Loucy (cell line): ENCODE data around the gene SCFD2.
"Not testable (repeated sequence)": the region's sequence is repeated elsewhere in the genome, so short reads cannot be mapped to it uniquely, and the experiment has no call there.

Experiments
- H2AFZ ChIP-seq: fragments of 200-600 bp; sonication (generic); 2 replicates; pipeline ENCODE4 v1.6.0; 2016; ENCODE audit warnings: antibody characterized with exemption, mild to moderate bottlenecking, low read length, moderate library complexity
- H3F3A ChIP-seq: fragments of 200-600 bp; 2 replicates; pipeline ENCODE4 v1.6.0; 2016; ENCODE audit warnings: antibody characterized with exemption, low read depth, mild to moderate bottlenecking
- H3K27me3 ChIP-seq: fragments of 200-600 bp; sonication (generic); 2 replicates; pipeline ENCODE4 v1.6.1; 2014; ENCODE audit warnings: low read length, mild to moderate bottlenecking; ENCODE audit not compliant: insufficient read depth, poor library complexity, severe bottlenecking
- H3K36me3 ChIP-seq: fragments of 200-600 bp; sonication (generic); 2 replicates; pipeline ENCODE4 v1.6.1; 2016; ENCODE audit warnings: low read length; ENCODE audit not compliant: insufficient read depth
- H3K4me1 ChIP-seq: fragments of 200-600 bp; sonication (generic); 2 replicates; pipeline ENCODE4 v1.5.1; 2014; ENCODE audit warnings: low read length, mild to moderate bottlenecking; ENCODE audit not compliant: insufficient read depth, poor library complexity, severe bottlenecking
- H3K4me2 ChIP-seq: fragments of 200-600 bp; sonication (generic); 2 replicates; pipeline ENCODE4 v1.6.0; 2014; ENCODE audit warnings: antibody characterized with exemption, low read length, low read depth, mild to moderate bottlenecking; ENCODE audit not compliant: poor library complexity, severe bottlenecking
- H3K4me3 ChIP-seq: fragments of 200-600 bp; sonication (generic); 2 replicates; pipeline ENCODE4 v1.5.1; 2014; ENCODE audit warnings: low read length, mild to moderate bottlenecking, mixed read lengths; ENCODE audit not compliant: poor library complexity, severe bottlenecking
- H3K79me2 ChIP-seq: fragments of 200-600 bp; sonication (generic); 2 replicates; pipeline ENCODE4 v1.6.1; 2014; ENCODE audit warnings: low read length; ENCODE audit not compliant: insufficient read depth
- H3K9ac ChIP-seq: fragments of 200-600 bp; sonication (generic); 2 replicates; pipeline ENCODE4 v1.6.0; 2014; ENCODE audit warnings: mild to moderate bottlenecking, low read depth, low read length, moderate library complexity; ENCODE audit not compliant: poor library complexity, severe bottlenecking
- H3K9me2 ChIP-seq: fragments of 200-600 bp; sonication (generic); replicated peaks from 2 replicates; pipeline ENCODE4 v1.6.1; 2016; ENCODE audit warnings: low read depth, low read length, mixed read lengths
- H3K9me3 ChIP-seq: fragments of 200-600 bp; sonication (generic); 2 replicates; pipeline ENCODE4 v1.6.1; 2014; ENCODE audit warnings: mild to moderate bottlenecking, antibody characterized with exemption, low read length, low read depth; ENCODE audit not compliant: insufficient read depth
- H4K20me1 ChIP-seq: fragments of 200-600 bp; sonication (generic); 2 replicates; pipeline ENCODE4 v1.6.0; 2014; ENCODE audit warnings: antibody characterized with exemption, low read length, mild to moderate bottlenecking; ENCODE audit not compliant: insufficient read depth, poor library complexity, severe bottlenecking
- CTCF ChIP-seq: fragments of 200-600 bp; sonication (generic); conservative IDR thresholded peaks from 2 replicates; pipeline ENCODE4 v1.5.1; 2014; ENCODE audit warnings: mild to moderate bottlenecking, antibody characterized with exemption, low read length
- EZH2phosphoT487 ChIP-seq: fragments of 200-600 bp; IDR thresholded peaks from 2 replicates; pipeline ENCODE4 v1.6.1; 2018; ENCODE audit warnings: antibody characterized with exemption, mild to moderate bottlenecking, moderate library complexity, borderline replicate concordance

SCFD2 gene

GRCh38 chr4:53348046-53348445 is 17.8 kb downstream of the SCFD2 start:
- Histone ChIP-seq H3K9ac (no peak overlapping the region), H2AFZ (no peak overlapping the region), H3K27me3 (no peaks in the 10 kb centered on the region), H3K36me3 (peaks cover 15% of the 10 kb centered on the region; the same call in 1 of the 2 replicates), H4K20me1 (no peaks in the 10 kb centered on the region), H3K9me3 (no peaks in the 10 kb centered on the region), H3K9me2 (no peaks in the 10 kb centered on the region), H3K4me3 (no peak overlapping the region), H3F3A (no peaks in the 10 kb centered on the region), H3K4me2 (no peak overlapping the region), H3K4me1 (no peaks in the 10 kb centered on the region), H3K79me2 (no peaks in the 10 kb centered on the region)
- TF ChIP-seq CTCF, result no peak
- no peak for TF ChIP-seq EZH2phosphoT487

GRCh38 chr4:53346920-53347852 is 18.7 kb downstream of the SCFD2 start:
- H3K27me3 ChIP-seq, result no peaks in the 10 kb centered on the region
- no peaks in the 10 kb centered on the region for H3K79me2 ChIP-seq
- H4K20me1 ChIP-seq, result no peaks in the 10 kb centered on the region
- no peak overlapping the region for H3K9ac ChIP-seq
- H3K4me2 ChIP-seq, result no peak overlapping the region
- no peaks in the 10 kb centered on the region for H3K9me2 ChIP-seq
- no peaks in the 10 kb centered on the region for H3F3A ChIP-seq
- H2AFZ ChIP-seq, result no peak overlapping the region
- H3K9me3 ChIP-seq, result no peaks in the 10 kb centered on the region
- TF ChIP-seq CTCF (no peak), EZH2phosphoT487 (no peak)
- H3K4me3 ChIP-seq, result no peak overlapping the region
- peaks cover 11% of the 10 kb centered on the region; the same call in 1 of the 2 replicates for H3K36me3 ChIP-seq
- H3K4me1 ChIP-seq, result no peaks in the 10 kb centered on the region

GRCh38 chr4:53346392-53346791 is 19.5 kb downstream of the SCFD2 start:
- not testable (repeated sequence) for H3K36me3 ChIP-seq, H2AFZ ChIP-seq, H3K27me3 ChIP-seq, H3K4me3 ChIP-seq, H3K9me2 ChIP-seq, H4K20me1 ChIP-seq, H3K9me3 ChIP-seq, H3F3A ChIP-seq, H3K9ac ChIP-seq, H3K4me2 ChIP-seq, H3K4me1 ChIP-seq, H3K79me2 ChIP-seq

GRCh38 chr4:53340145-53340544 is 25.7 kb downstream of the SCFD2 start:
- H2AFZ ChIP-seq, H4K20me1 ChIP-seq, H3K9me3 ChIP-seq, H3F3A ChIP-seq, H3K4me3 ChIP-seq, H3K9ac ChIP-seq, H3K36me3 ChIP-seq, H3K4me2 ChIP-seq, H3K9me2 ChIP-seq, H3K79me2 ChIP-seq, H3K27me3 ChIP-seq: not testable (repeated sequence)
- peaks cover 11% of the 10 kb centered on the region for H3K4me1 ChIP-seq

- H3K79me2 ChIP-seq, H3K4me3 ChIP-seq, H3K9me2 ChIP-seq, H3K9ac ChIP-seq, H3F3A ChIP-seq, H3K4me2 ChIP-seq, H3K9me3 ChIP-seq, H4K20me1 ChIP-seq, H3K36me3 ChIP-seq, H2AFZ ChIP-seq, H3K27me3 ChIP-seq: not testable (repeated sequence)
- peaks cover 11% of the 10 kb centered on the region for H3K4me1 ChIP-seq
Observed at GRCh38 chr4:53334916-53335315, 30.9 kb downstream of the SCFD2 start.
